Lower leg skin (tissue), 4 donors: Measurements from ENCODE around the gene RIPPLY3. TPM values are rescaled to one million over a fixed set of nuclear protein-coding genes. Genes with fewer than 3 reads are reported as not detected.
"Not testable (repeated sequence)": the region's sequence is repeated elsewhere in the genome, so short reads cannot be mapped to it uniquely, and the experiment has no call there.

Experiments used
- DNase-seq, 2 donors: peaks; one replicate each; pipeline ENCODE4 v3.0.0-alpha.2; 2019; ENCODE audit warnings: low spot score in 2 of 2
- H3K4me3 ChIP-seq: fragments of 200-600 bp; sonication (generic); 2 replicates; pipeline ENCODE4 v1.5.1; 2017; ENCODE audit warnings: mild to moderate bottlenecking, low read depth; ENCODE audit not compliant: poor library complexity, severe bottlenecking
- POLR2A ChIP-seq, 2 donors: fragments of 450-650 bp; IDR thresholded peaks; one replicate each; pipeline ENCODE4 v1.6.1; 2016 to 2017; ENCODE audit warnings: antibody characterized with exemption in 2 of 2, mild to moderate bottlenecking in 1 of 2, moderate library complexity in 1 of 2
- WGBS, 2 donors: methylation state at CpG; one replicate each; pipeline ENCODE4 v1.1.5; 2018; 5-methylcytosine and 5-hydroxymethylcytosine counted together
- intact Hi-C: fragments of 100-400 bp; cut with DNase I; formaldehyde crosslinking; loops from one replicate; pipeline ENCODE4 v1.15.0; 2023; ENCODE audit warnings: low total_unique reads
- total RNA-seq, 4 donors: library from RNA; depleted of rRNA; stranded (reverse); fragments of >200 nt; gene quantifications; one replicate each; pipeline ENCODE4 v1.1.0, GENCODE V29; 2016
- TF ChIP-seq, protein P1 (sequence below), 3 donors: fragments of 450-650 bp; IDR thresholded peaks; one replicate each; pipeline ENCODE4 v1.5.1; 2016; ENCODE audit warnings: antibody characterized with exemption in 3 of 3, mild to moderate bottlenecking in 3 of 3, moderate library complexity in 2 of 3

Gene RIPPLY3
- total RNA-seq, 4 donors from 2014 or later: not detected

DNA sequence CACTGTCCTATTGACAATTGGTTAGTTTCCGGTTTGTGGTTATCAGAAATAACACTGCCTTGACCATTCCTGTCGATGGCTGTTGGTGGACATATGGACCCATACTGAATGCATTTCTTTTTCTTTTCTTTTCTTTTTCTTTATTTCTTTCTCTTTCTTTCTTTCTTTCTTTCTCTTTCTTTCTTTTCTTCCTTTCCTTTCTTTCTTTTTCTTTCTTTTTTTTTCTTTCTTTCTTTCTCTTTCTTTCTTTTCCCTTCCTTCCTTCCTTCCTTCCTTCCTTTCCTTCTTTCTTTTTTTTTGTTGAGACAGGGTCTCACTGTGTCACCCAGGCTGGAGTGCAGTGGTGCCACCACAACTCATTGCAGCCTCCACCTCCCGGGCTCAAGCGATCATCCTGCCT is 24.4 kb downstream of the RIPPLY3 start:
- TF ChIP-seq POLR2A (IDR thresholded peaks at IDR 0.05): no peak
- TF ChIP-seq, protein P1, sequence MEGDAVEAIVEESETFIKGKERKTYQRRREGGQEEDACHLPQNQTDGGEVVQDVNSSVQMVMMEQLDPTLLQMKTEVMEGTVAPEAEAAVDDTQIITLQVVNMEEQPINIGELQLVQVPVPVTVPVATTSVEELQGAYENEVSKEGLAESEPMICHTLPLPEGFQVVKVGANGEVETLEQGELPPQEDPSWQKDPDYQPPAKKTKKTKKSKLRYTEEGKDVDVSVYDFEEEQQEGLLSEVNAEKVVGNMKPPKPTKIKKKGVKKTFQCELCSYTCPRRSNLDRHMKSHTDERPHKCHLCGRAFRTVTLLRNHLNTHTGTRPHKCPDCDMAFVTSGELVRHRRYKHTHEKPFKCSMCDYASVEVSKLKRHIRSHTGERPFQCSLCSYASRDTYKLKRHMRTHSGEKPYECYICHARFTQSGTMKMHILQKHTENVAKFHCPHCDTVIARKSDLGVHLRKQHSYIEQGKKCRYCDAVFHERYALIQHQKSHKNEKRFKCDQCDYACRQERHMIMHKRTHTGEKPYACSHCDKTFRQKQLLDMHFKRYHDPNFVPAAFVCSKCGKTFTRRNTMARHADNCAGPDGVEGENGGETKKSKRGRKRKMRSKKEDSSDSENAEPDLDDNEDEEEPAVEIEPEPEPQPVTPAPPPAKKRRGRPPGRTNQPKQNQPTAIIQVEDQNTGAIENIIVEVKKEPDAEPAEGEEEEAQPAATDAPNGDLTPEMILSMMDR (IDR thresholded peaks at IDR 0.05): no peak
- no peak overlapping the region for H3K4me3 ChIP-seq
- intact Hi-C loops: loop anchor here (10.0 kb wide), 1 partner anchor 64 kb away; no protein-coding TSS in a partner anchor
- DNase-seq: no peak
- WGBS, 2 donors: 94 to 95% methylated on average over 4 of the region's 4 CpGs

DNA sequence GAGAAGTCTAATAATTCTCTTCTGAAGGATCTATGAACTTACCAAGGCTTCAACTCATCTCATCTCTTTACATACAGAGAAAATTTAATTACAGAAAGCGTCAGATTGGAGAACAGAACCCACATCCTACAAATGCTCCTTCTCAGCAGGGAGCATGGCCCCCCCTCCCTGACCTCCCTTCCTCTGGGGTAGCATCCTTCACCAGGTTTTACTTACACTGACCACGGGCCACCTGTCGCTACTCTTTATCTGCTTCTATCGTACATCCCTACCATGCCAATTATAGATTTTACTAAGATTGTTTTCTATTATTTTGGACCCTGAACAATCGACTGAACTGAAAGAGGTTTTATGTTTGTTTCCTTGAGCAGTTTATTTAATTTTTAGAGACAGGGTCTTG is 25.8 kb downstream of the RIPPLY3 start:
- WGBS, 2 donors: 88 to 89% methylated on average over 5 of the region's 5 CpGs

DNA sequence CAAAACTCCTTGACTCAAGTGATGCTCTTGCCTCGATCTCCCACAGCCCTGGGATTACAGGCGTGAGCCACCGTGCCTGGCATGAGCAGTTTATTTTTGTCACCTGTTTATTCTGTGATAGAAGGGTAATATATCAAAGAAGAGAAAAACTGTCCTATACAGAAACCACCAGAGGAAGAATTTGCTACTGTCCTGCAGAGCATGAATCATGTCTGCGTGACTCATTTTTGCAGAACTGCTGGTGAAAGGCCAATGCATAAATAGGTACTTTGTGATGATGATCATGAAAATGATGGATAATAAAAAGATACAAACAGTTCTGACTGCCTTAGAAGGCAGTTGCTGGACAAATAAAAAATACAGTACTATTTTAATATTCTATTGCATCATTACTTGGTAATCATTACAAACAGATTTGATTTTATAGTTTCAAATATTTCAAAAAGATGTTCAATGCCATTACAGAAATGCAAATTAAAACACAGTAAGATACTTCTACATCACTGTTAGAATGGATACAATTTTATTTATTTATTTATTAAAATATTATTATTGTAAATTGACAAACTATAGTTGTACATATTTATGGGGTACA is 26.5 kb downstream of the RIPPLY3 start:
- TF ChIP-seq POLR2A (IDR thresholded peaks at IDR 0.05): no peak
- TF ChIP-seq, protein P1 (IDR thresholded peaks at IDR 0.05): no peak
- DNase-seq: no peak
- WGBS, 2 donors: 55 to 58% methylated on average over 4 of the region's 4 CpGs
- H3K4me3 ChIP-seq: no peak overlapping the region
- intact Hi-C loops: loop anchor here (10.0 kb wide), 1 partner anchor 62 kb away; no protein-coding TSS in a partner anchor

More for the DNA sequence above, 25.8 kb downstream of the RIPPLY3 start:
- TF ChIP-seq POLR2A (IDR thresholded peaks at IDR 0.05): no peak
- TF ChIP-seq, protein P1 (IDR thresholded peaks at IDR 0.05): no peak
- no peak for DNase-seq
- intact Hi-C loops: loop anchor here (10.0 kb wide), 1 partner anchor 63 kb away; no protein-coding TSS in a partner anchor
- H3K4me3 ChIP-seq: no peak overlapping the region

DNA sequence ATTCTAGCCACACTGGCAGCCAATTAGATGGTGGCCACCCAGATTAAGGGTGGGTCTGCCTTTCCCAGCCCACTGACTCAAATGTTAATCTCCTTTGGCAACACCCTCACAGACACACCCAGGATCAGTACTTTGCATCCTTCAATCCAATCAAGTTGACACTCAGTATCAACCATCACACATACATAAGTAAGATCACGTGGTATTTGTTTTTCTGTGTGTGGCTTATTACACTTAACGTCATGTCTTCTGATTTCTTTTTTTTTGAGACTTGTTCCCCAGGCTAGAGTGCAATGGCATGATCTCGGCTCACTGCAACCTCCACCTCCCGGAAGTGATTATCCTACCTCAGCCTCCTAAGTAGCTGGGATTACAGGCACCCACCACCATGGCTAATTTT is 27.9 kb downstream of the RIPPLY3 start:
- intact Hi-C loops: loop anchor here (10.0 kb wide), 1 partner anchor 60 kb away; no protein-coding TSS in a partner anchor
- not testable (repeated sequence) for DNase-seq, H3K4me3 ChIP-seq
- WGBS, 2 donors: 81 to 84% methylated on average over 4 of the region's 4 CpGs

DNA sequence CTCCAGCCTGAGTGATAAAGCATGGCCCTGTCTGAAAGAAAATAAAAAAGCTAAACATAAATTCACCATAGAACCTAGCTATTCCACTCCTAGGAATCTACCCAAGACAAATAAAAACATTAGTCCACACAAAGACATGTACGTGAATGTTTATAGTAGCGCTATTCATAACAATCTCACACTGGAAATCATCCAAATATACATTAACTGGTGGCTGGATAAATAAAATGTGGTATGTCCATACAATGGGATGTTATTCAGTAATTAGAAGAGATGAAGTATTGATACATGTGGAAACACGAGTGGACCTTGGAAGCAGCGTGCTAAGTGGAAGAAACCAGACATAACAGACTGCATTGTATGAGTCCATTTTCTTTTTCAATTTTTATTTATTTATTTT is 29.7 kb downstream of the RIPPLY3 start:
- no peak for TF ChIP-seq POLR2A (IDR thresholded peaks at IDR 0.05)
- TF ChIP-seq, protein P1 (IDR thresholded peaks at IDR 0.05): no peak
- intact Hi-C loops: loop anchor here (10.0 kb wide), 1 partner anchor 59 kb away; no protein-coding TSS in a partner anchor
- WGBS, 2 donors: 87 to 91% methylated on average over 4 of the region's 4 CpGs
- DNase-seq: no peak
- H3K4me3 ChIP-seq: no peak overlapping the region

DNA sequence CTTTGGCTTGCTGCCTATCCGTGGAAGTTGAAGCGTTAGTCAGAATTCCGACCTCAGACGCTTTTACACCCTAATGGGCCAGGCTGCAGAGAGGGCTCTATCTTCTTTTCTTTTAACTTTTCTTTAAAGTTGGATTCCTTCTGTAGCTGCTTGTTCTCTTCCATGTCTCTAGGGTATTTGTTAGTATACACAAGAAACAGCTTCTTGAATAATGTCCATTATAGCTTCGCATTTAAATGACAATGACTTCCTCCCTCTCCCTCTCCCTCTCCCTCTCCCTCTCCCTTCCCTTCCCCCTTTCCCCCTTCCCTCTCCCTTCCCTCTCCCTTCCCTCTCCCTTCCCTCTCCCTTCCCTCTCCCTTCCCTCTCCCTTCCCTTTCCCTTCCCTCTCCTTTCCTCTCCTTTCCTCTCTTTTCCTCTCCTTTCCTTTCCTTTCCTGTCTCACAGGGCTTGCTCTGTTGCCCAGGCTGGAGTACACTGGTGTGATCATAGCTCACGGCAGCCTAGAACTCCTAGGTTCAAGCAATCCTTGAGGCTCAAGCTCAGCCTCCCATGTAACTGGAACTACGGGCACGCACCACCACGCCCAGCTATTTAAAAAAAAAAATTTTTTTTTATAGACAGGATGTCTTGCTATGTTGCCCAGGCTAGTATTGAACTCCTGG is 33.0 kb downstream of the RIPPLY3 start:
- intact Hi-C loops: loop anchor here (10.0 kb wide), 1 partner anchor 55 kb away; no protein-coding TSS in a partner anchor
- no peak for DNase-seq
- H3K4me3 ChIP-seq: no peak overlapping the region
- TF ChIP-seq, protein P1 (IDR thresholded peaks at IDR 0.05): no peak
- TF ChIP-seq POLR2A (IDR thresholded peaks at IDR 0.05): no peak
- WGBS, 2 donors: 75 to 80% methylated on average over 9 of the region's 9 CpGs
